Neural progenitor cell (in vitro differentiated cells): ENCODE measurements around the gene TENT4A. TPM values are rescaled to one million over a fixed set of nuclear protein-coding genes. Genes with fewer than 3 reads are reported as not detected.

Source experiments
- DNase-seq: peaks from one replicate; pipeline ENCODE4 v3.0.0-alpha.2; 2016; ENCODE audit warnings: low spot score
- H2AFZ ChIP-seq: fragments of 200-600 bp; sonication (generic); replicated peaks from 2 replicates; pipeline ENCODE4 v1.6.1; 2016; ENCODE audit warnings: antibody characterized with exemption
- H3F3A ChIP-seq: fragments of 200-600 bp; sonication (generic); 2 replicates; pipeline ENCODE4 v1.6.1; 2016; ENCODE audit warnings: antibody characterized with exemption, low read depth
- H3K27ac ChIP-seq: fragments of 200-600 bp; sonication (generic); 2 replicates; pipeline ENCODE4 v1.5.1; 2016; ENCODE audit warnings: mild to moderate bottlenecking
- H3K27me3 ChIP-seq: fragments of 200-600 bp; sonication (generic); 2 replicates; pipeline ENCODE4 v1.6.1; 2016; ENCODE audit warnings: mild to moderate bottlenecking, moderate library complexity
- H3K36me3 ChIP-seq: fragments of 200-600 bp; sonication (generic); 2 replicates; pipeline ENCODE4 v1.5.1; 2016
- H3K4me1 ChIP-seq: fragments of 200-600 bp; sonication (generic); 2 replicates; pipeline ENCODE4 v1.6.1; 2016; ENCODE audit warnings: mixed run types
- H3K4me2 ChIP-seq: fragments of 200-600 bp; sonication (generic); 2 replicates; pipeline ENCODE4 v1.6.1; 2016
- H3K4me3 ChIP-seq: fragments of 200-600 bp; sonication (generic); 2 replicates; pipeline ENCODE4 v1.5.1; 2016
- H3K79me2 ChIP-seq: fragments of 200-600 bp; sonication (generic); 2 replicates; pipeline ENCODE4 v1.6.1; 2016; ENCODE audit warnings: low read depth
- H3K9ac ChIP-seq: fragments of 200-600 bp; sonication (generic); 2 replicates; pipeline ENCODE4 v1.6.1; 2016
- H3K9me3 ChIP-seq: fragments of 200-600 bp; sonication (generic); 2 replicates; pipeline ENCODE4 v1.5.1; 2016; ENCODE audit warnings: low read depth
- H4K20me1 ChIP-seq: fragments of 200-600 bp; sonication (generic); 2 replicates; pipeline ENCODE4 v1.6.1; 2016; ENCODE audit warnings: low read depth
- H3K27ac Mint-ChIP-seq: 3 replicates; pipeline ENCODE4 v1.8.0; 2021; ENCODE audit warnings: mixed read lengths
- H3K27me3 Mint-ChIP-seq: 2 replicates; pipeline ENCODE4 v1.8.0; 2022; ENCODE audit warnings: low read depth, mild to moderate bottlenecking, inconsistent platforms, moderate library complexity, mixed read lengths; ENCODE audit not compliant: insufficient read depth
- H3K36me3 Mint-ChIP-seq: 3 replicates; pipeline ENCODE4 v1.8.0; 2021; ENCODE audit warnings: mixed read lengths
- H3K4me1 Mint-ChIP-seq: 3 replicates; pipeline ENCODE4 v1.8.0; 2021; ENCODE audit warnings: mixed read lengths
- H3K4me3 Mint-ChIP-seq: 3 replicates; pipeline ENCODE4 v1.8.0; 2021; ENCODE audit warnings: mild to moderate bottlenecking, moderate library complexity, mixed read lengths
- H3K9me3 Mint-ChIP-seq: 3 replicates; pipeline ENCODE4 v1.8.0; 2020; ENCODE audit warnings: mixed read lengths
- EZH2 ChIP-seq: fragments of 200-600 bp; sonication (generic); IDR thresholded peaks from 2 replicates; pipeline ENCODE4 v1.6.1; 2017; ENCODE audit warnings: antibody characterized with exemption, mild to moderate bottlenecking, moderate library complexity
- EZH2phosphoT487 ChIP-seq: fragments of 200-600 bp; sonication (generic); IDR thresholded peaks from 2 replicates; pipeline ENCODE4 v1.6.1; 2017; ENCODE audit warnings: antibody characterized with exemption
- total RNA-seq: library from RNA; depleted of rRNA; stranded (reverse); fragments of >200 nt; gene quantifications from 2 replicates; pipeline ENCODE4 v1.2.3, GENCODE V29; 2015; ENCODE audit warnings: low replicate concordance
- TF ChIP-seq, protein P1 (sequence below): fragments of 200-600 bp; sonication (generic); IDR thresholded peaks from 2 replicates; pipeline ENCODE4 v1.5.1; 2017; ENCODE audit warnings: antibody characterized with exemption, mild to moderate bottlenecking

The TENT4A gene
- total RNA-seq, 1 donor from 2014 or later = 20.9 TPM

DNA sequence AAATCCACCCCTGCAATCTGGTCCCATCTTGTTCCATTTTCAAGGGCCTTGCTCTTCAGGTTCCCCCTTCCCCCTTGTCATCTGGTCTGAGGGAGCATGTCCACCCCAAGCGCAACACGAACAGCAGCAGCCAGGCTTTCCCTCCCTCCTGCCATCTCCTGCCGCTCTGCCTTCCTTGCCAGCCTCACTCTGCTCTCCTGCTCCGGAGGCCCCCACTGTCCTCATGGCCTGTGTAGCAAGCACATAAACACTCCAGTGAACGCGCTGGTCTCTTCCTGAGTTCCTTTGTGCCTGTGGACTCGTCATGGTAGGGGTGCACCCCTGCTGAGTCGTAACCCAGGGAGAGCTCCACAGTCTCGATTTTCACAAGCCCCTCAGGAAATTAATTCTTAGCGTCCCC lies 29.9 kb downstream of the TENT4A start:
- H3K79me2 ChIP-seq = peaks cover 21% of the 10 kb centered on the region

DNA sequence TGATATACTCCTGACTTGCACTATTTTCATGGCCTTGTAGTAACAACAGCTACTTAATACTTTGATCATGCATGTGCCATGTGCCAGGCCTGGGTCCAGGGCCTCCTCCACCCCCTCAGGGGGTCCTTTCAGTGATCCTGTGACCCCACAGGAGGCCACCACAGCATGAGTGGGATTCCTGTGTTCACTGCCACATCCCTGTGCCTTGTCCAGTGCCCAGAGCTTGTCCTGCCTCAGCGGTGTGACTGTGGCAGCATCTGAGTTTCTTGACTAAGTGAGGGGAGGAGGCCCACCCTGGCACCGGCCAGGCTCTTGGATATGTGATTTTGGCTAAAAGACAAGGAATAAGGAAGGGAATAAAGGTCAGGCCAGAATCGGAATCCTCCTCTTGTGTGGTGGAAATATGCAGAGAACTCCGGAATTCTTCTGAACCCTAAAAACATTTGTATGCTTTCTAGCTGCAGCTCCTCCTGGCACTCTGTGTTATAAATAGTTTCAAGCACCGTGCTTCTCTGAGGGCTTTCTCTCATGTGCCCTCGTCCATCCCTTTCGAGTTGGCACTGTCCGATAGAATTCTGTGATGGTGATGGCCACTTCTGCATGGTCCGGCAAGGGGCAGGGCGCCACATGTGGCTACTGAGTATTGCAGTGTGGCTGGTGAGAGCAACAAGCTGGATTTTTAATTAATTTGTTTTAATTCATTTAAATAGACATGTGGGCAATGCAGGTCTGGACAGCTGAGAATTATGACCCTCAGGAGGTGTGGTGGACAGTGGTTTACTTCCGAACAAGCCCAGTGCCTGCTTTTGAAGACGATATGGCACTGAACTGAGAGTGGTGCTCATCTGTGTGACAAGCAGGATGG lies 31.8 kb downstream of the TENT4A start:
- Histone ChIP-seq H3K4me2 (no peak overlapping the region), H3K36me3 (no peaks in the 10 kb centered on the region), H3K9ac (no peak overlapping the region), H3K79me2 (peaks cover 31% of the 10 kb centered on the region), H3K4me1 (no peaks in the 10 kb centered on the region), H4K20me1 (peaks cover 55% of the 10 kb centered on the region), H2AFZ (no peak overlapping the region), H3K4me3 (no peak overlapping the region), H3K27ac (no peak overlapping the region), H3K9me3 (no peaks in the 10 kb centered on the region), H3F3A (no peaks in the 10 kb centered on the region), H3K27me3 (no peaks in the 10 kb centered on the region)
- Mint-ChIP-seq H3K27me3 (peaks cover 2% of the 10 kb centered on the region), H3K36me3 (peaks cover 22% of the 10 kb centered on the region), H3K4me3 (no peak overlapping the region), H3K27ac (no peak overlapping the region), H3K9me3 (no peaks in the 10 kb centered on the region), H3K4me1 (peaks cover 6% of the 10 kb centered on the region)
- TF ChIP-seq EZH2 (no peak), EZH2phosphoT487 (no peak)
- TF ChIP-seq, protein P1, sequence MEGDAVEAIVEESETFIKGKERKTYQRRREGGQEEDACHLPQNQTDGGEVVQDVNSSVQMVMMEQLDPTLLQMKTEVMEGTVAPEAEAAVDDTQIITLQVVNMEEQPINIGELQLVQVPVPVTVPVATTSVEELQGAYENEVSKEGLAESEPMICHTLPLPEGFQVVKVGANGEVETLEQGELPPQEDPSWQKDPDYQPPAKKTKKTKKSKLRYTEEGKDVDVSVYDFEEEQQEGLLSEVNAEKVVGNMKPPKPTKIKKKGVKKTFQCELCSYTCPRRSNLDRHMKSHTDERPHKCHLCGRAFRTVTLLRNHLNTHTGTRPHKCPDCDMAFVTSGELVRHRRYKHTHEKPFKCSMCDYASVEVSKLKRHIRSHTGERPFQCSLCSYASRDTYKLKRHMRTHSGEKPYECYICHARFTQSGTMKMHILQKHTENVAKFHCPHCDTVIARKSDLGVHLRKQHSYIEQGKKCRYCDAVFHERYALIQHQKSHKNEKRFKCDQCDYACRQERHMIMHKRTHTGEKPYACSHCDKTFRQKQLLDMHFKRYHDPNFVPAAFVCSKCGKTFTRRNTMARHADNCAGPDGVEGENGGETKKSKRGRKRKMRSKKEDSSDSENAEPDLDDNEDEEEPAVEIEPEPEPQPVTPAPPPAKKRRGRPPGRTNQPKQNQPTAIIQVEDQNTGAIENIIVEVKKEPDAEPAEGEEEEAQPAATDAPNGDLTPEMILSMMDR = no peak
- DNase-seq = no peak

More for the DNA sequence above, 29.9 kb downstream of the TENT4A start:
- H3K27ac Mint-ChIP-seq = no peak overlapping the region
- Histone ChIP-seq H3K9me3 (no peaks in the 10 kb centered on the region), H3K4me2 (no peak overlapping the region), H3K27ac (no peak overlapping the region), H3K27me3 (no peaks in the 10 kb centered on the region), H2AFZ (no peak overlapping the region), H3F3A (no peaks in the 10 kb centered on the region), H4K20me1 (peaks cover 49% of the 10 kb centered on the region), H3K4me1 (no peaks in the 10 kb centered on the region), H3K36me3 (no peaks in the 10 kb centered on the region), H3K4me3 (no peak overlapping the region), H3K9ac (no peak overlapping the region)
- H3K4me1 Mint-ChIP-seq = peaks cover 6% of the 10 kb centered on the region
- H3K27me3 Mint-ChIP-seq = peaks cover 2% of the 10 kb centered on the region
- DNase-seq = no peak
- no peak overlapping the region for H3K4me3 Mint-ChIP-seq
- TF ChIP-seq EZH2phosphoT487 (no peak), EZH2 (no peak)
- TF ChIP-seq, protein P1 = no peak
- H3K9me3 Mint-ChIP-seq = no peaks in the 10 kb centered on the region
- H3K36me3 Mint-ChIP-seq = peaks cover 31% of the 10 kb centered on the region

DNA sequence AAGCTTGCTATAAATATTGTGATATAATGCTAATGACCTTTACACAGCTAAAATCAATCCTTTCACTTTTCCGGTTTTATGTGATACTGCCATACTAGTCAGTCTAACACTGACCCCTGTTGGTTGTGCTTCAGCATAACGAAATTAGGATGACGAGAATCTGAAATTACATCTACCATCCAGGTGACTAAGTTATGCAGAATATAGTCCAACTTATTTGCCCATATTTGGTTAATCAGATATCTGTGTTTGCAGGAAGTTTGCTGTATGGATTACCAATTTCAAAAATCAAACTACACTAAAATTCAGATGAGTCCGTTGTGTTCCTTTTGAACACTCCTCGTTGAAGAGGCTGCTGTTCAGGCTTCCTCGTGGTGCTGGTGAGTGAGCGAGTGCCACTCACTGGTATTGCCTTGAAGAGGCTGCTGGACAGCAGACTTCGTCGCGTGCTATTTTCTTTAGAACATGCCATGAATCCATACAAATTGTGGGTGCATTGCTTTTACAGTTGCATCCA lies 32.5 kb downstream of the TENT4A start:
- Histone ChIP-seq H3F3A (no peaks in the 10 kb centered on the region), H3K4me2 (no peak overlapping the region), H3K27ac (no peak overlapping the region), H3K79me2 (peaks cover 31% of the 10 kb centered on the region), H2AFZ (no peak overlapping the region), H3K9me3 (no peaks in the 10 kb centered on the region), H3K36me3 (no peaks in the 10 kb centered on the region), H3K9ac (no peak overlapping the region), H3K4me3 (no peak overlapping the region), H4K20me1 (peaks cover 51% of the 10 kb centered on the region), H3K27me3 (no peaks in the 10 kb centered on the region), H3K4me1 (no peaks in the 10 kb centered on the region)
- peaks cover 6% of the 10 kb centered on the region for H3K4me1 Mint-ChIP-seq
- peaks cover 24% of the 10 kb centered on the region for H3K36me3 Mint-ChIP-seq
- peaks cover 2% of the 10 kb centered on the region for H3K27me3 Mint-ChIP-seq
- H3K4me3 Mint-ChIP-seq = no peak overlapping the region
- TF ChIP-seq EZH2phosphoT487 = no peak
- TF ChIP-seq, protein P1 = peak; percentile 71
- no peak overlapping the region for H3K27ac Mint-ChIP-seq
- H3K9me3 Mint-ChIP-seq = no peaks in the 10 kb centered on the region
- DNase-seq = peak; percentile 43
